ENCODE results near the gene TNP2.
"Not testable (repeated sequence)": the region's sequence is repeated elsewhere in the genome, so short reads cannot be mapped to it uniquely, and the experiment has no call there.

Gene TNP2

DNA sequence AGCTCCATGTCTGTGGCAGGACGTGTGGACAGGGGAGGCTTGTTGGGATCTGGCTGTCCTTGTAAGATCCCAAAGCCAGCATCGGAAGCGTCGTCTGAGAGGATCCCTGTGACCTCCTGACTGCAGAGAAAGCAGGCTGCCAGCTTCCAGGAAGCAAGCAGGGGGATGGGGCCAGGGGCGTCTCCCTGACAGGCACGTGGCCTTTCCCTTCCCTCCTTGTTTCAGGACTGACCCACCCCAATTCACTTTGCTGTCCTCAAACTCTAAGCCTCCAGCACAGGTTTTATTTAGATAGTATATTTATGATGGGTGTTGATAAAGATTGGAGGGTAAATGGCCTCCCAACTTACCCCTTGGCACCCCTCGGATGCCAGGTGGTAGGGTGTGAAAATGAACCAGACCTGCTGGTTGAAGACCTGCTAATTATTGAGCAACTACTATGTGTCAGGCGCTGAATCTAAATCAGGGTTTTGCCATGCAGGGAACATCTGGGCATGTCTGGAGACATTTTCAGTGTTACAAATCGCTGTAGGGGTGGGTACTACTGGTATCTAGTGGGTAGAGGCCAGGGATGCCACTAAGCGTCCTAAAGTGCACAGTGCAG lies 37.7 kb downstream of the TNP2 start:
- H3K4me3 ChIP-seq (ENCODE audit: low read depth, low read length), result no peak overlapping the region
- TF ChIP-seq, protein P1, sequence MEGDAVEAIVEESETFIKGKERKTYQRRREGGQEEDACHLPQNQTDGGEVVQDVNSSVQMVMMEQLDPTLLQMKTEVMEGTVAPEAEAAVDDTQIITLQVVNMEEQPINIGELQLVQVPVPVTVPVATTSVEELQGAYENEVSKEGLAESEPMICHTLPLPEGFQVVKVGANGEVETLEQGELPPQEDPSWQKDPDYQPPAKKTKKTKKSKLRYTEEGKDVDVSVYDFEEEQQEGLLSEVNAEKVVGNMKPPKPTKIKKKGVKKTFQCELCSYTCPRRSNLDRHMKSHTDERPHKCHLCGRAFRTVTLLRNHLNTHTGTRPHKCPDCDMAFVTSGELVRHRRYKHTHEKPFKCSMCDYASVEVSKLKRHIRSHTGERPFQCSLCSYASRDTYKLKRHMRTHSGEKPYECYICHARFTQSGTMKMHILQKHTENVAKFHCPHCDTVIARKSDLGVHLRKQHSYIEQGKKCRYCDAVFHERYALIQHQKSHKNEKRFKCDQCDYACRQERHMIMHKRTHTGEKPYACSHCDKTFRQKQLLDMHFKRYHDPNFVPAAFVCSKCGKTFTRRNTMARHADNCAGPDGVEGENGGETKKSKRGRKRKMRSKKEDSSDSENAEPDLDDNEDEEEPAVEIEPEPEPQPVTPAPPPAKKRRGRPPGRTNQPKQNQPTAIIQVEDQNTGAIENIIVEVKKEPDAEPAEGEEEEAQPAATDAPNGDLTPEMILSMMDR (IDR thresholded peaks at IDR 0.05; ENCODE audit: control insufficient read depth, extremely low read depth, insufficient read depth), result no peak
- DNase-seq (ENCODE audit: low read depth), result no peak

DNA sequence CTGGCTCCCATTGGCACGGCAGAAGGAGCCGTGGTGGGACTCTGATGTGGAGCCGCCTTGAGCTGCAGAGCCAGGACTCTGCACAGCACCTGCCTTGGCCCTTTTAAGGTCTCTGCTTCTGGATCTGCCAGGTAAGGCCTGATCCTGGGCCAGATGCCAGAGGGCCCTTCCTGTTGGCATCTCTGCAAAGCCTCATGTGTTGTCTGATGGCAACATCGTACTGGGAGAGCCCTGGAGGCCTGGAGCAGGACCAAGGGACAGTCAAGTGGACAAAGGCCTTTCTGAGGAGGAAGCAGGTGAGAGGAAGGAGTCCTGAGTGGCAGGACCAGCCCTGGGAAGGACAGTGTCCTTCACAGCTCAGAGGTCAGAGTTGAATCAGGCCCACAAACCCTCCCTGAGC lies 39.2 kb downstream of the TNP2 start:
- TF ChIP-seq, protein P1 (IDR thresholded peaks at IDR 0.05; ENCODE audit: control insufficient read depth, extremely low read depth, insufficient read depth), result no peak
- DNase-seq (ENCODE audit: low read depth), result peak; percentile 98

DNA sequence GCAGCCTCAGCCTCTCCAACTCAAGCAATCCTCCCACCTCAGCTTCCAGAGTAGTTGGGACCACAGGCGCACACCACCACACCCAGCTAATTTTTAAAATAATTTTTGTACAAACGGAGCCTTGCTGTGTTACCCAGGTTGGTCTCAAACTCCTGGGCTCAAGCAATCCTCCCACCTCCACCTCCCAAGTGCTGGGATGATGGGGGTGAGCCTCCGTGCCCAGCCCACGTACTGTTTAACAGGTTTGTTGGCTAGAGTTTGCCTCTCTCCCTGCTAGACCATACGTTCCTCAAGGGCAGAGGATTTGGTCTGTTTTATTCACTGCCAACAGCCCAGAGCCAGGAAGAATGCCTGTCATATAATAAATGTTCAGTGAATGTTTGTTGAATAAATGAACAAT lies 39.7 kb downstream of the TNP2 start:
- TF ChIP-seq, protein P1 (IDR thresholded peaks at IDR 0.05; ENCODE audit: control insufficient read depth, extremely low read depth, insufficient read depth), result no peak
- H3K4me3 ChIP-seq (ENCODE audit: low read depth, low read length), result no peak overlapping the region
- peak; percentile 3 for DNase-seq (ENCODE audit: low read depth)

More for the DNA sequence above, 39.2 kb downstream of the TNP2 start:
- H3K4me3 ChIP-seq (ENCODE audit: low read depth, low read length), result no peak overlapping the region

DNA sequence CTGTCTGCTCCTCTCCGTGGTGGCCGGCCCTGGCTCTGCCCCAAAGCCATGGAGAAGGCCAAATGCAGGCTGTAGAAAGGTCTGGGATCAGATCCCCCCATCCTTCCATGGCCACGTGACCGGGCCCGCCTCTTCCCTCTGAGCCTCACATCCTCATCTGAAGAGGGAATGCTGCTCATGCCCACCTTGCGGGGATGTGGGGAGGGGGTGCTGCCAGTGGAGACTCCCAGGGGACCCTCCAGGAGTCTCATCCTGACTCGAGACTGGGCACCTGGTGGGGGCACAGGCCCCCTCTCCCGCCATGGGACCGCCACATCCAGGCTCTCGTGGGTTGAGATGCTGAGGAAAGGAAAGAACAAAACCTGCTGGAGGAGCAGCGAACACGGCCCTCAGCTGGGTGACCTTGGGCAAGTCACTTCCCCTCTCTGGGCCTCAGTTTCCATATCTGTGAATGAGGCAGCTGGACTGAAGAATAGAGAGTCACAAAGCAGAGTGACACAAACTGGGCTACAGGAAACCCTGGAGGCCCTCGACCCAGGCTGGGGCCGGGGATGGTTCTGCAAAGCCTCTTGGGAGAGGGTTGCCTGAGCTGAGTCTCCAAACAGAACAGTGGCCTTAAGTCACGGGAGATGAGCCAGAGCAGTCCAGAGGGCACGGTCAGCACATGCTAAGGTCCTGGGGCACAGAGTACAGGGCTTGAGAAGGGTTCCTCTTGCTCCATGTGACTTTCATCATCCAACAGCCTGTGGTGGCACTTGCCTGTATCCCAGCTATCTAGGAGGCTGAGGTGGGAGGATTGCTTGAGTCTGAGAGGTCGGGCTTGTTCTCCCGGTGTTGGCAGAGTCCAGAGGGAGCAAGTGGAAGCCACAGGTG lies 43.2 kb downstream of the TNP2 start:
- DNase-seq (ENCODE audit: low read depth), result no peak
- TF ChIP-seq, protein P1 (IDR thresholded peaks at IDR 0.05; ENCODE audit: control insufficient read depth, extremely low read depth, insufficient read depth), result no peak
- no peak overlapping the region for H3K4me3 ChIP-seq (ENCODE audit: low read depth, low read length)

DNA sequence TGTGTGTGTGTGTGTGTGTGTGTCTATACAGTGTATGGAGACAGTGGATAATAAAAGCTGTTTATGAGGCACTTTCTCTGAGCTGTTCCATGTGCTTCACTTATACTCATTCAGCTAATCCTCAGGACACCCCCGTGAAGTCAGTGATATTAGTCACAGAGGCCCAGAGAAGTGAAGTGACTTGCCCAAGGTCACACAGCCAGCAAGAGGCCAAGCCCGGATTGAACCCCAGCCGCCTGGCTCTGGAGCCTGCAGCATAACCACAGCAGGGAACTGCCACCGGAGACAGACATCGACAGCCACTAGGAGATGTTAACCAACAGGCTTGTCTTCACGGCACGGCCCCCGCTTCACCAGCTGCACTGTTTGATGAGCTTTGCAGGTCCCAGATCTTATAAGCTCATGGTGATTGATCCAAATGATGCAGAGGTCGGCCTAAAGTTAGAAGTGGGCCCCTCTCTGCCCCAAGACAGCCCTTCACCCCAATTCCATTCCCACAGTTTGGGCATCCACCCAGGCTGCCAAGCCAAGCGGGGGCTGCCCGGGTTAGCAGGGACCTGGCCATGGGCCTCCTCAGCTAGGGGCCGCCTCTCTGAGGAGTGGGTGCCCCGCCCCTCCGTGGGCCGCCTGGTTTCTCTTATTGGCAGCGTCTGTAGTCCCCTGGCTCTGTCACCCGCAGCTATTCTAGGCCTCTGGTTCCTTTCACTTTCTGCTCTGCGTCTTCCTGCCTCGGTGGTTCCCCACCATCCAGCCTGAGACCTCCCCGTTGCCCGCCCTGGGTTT lies 44.0 kb downstream of the TNP2 start:
- no peak overlapping the region for H3K4me3 ChIP-seq (ENCODE audit: low read depth, low read length)
- DNase-seq (ENCODE audit: low read depth), result no peak
- TF ChIP-seq, protein P1 (IDR thresholded peaks at IDR 0.05; ENCODE audit: control insufficient read depth, extremely low read depth, insufficient read depth), result no peak

DNA sequence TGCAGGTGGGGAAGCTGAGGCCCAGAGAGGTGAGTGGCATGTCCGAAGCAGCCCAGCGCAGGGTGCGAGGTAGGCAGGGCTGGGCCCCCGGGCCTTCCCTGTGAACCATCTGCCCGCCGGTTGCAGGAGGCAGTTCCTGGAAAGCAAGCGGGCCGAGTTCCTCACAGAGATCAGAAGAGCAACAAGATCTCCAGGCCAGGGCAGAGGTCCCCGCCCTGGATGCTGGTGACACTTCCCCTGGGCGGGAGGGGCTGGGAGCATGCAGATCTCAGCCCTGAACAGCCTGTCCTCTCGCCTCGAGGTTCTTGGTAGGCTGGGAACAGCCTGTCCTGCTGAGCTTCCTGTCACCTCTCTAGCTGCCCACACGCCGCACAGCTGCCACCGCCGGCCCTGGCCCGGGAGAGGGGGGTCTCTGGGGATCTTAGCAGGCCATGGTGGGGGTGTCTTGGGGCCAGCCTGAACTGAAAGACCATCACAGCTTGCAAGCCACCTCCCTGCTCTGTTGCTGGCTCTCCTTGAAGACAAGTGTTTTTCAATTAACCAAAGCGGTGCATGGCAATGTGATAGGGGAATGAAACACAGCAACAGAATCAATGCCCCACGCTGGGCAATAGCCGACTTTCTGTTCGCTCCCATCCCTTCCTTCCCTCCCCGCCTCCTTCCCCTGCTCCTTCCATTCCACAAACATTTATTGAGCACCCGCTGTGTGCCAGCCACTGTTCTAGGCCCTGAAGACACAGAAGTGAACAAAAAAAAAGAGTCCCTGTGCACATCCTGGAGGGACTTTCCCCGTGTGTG lies 44.8 kb downstream of the TNP2 start:
- TF ChIP-seq, protein P1 (IDR thresholded peaks at IDR 0.05; ENCODE audit: control insufficient read depth, extremely low read depth, insufficient read depth), result no peak
- DNase-seq (ENCODE audit: low read depth), result no peak

DNA sequence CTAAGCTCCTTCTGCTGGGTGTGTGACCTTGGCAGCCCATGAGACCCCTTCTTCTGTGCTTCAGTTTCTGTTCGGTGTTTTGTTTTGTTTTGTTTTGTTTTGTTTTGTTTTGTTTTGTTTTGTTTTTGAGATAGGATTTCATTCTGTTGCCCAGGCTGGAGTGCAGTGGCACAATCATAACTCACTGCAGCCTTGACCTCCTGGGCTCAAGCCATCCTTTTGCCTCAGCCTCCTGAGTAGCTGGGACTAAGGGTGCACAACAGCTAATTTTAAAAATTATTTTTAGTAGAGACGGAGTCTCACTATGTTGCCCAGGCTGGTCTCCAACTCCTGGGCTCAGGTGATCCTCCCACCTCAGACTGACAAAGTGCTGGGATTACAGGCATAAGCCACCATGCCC lies 48.6 kb downstream of the TNP2 start:
- H3K4me3 ChIP-seq (ENCODE audit: low read depth, low read length); DNase-seq (ENCODE audit: low read depth): not testable (repeated sequence)

More for the DNA sequence above, 44.8 kb downstream of the TNP2 start:
- H3K4me3 ChIP-seq (ENCODE audit: low read depth, low read length), result no peak overlapping the region
